ENCODE data around the gene KRTAP10-12.
"Not testable (repeated sequence)": the region's sequence is repeated elsewhere in the genome, so short reads cannot be mapped to it uniquely, and the experiment has no call there.

The KRTAP10-12 gene, protein sequence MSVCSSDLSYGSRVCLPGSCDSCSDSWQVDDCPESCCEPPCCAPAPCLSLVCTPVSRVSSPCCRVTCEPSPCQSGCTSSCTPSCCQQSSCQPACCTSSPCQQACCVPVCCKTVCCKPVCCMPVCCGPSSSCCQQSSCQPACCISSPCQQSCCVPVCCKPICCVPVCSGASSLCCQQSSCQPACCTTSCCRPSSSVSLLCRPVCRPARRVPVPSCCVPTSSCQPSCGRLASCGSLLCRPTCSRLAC

GRCh38 chr21:44697172-44697810 is at the start of gene KRTAP10-12:
KRTAP10-12 (plus strand) TSS chr21:44697172; CDS start chr21:44697202, 30 bp downstream.
- DNase-seq (ENCODE audit: low read depth in 2 of 2): not testable (repeated sequence)

- no peak for DNase-seq (ENCODE audit: low read depth in 2 of 2)
Measured at GRCh38 chr21:44647222-44647552, 49.8 kb upstream of the KRTAP10-12 start.

DNA sequence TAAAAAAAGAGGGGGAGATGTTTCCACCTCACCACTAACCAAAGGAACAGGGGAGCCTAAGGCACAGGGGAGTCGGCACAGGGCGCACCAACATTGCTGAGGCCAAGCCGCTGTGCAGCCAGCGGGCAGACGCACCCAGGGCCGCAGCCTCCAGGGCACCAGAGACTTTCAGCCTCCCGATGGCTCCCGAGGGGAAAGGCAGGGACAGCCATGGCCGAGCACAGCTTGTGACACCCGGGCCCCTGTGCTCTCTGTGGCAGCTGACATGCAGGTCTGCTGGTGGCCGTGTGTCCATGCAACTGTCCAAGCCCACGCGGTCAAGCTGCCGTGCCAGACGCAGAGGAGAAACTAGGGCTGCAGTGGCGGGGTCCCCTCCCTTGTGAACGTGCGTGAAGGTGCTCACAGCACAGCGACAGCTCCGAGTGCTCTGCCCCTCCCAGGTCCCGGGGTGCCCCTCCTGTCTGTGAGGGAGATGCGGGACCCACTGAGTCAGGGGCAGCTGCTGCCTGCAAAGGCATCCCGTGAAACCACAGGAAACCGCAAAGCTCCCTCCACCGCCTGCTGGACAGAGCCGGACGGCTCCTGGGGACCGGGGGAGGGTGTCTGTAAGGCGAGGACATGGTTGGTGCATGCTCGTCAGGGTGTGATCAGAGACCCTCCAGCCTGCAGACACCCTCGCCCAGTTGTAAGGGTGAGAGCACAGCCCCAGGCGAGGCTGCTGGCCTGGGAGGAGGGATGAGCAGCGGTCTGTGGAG is 48.2 kb upstream of the KRTAP10-12 start:
- DNase-seq (ENCODE audit: low read depth in 2 of 2): no peak

DNA sequence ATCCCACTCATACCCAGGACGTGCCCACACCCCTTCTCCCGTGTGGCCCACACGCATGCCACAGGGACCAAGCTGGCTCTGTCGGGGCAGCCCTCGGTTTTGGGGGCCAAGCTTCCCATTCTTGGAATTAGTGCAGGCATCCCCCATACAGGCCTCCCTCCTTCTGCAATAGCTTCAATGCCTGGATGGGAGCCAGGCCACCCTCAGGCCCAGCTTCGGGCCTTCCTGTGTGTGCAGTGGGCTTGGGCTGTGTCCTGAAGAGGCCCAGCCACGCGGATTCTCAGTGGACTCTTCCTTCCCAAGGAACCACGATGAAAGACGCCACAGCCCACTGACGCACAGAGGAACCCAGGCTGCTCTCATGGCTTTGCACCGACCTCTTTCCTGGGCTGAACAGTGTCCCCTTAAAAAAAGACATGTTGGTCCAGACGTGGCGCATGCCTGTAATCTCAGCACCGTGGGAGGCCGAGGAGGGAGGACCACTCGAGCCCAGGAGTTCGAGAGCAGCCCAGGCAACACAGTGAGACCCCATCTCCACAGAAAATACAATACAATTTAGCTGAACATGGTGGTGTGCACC is 47.4 kb upstream of the KRTAP10-12 start:
- DNase-seq (ENCODE audit: low read depth in 2 of 2): no peak

DNA sequence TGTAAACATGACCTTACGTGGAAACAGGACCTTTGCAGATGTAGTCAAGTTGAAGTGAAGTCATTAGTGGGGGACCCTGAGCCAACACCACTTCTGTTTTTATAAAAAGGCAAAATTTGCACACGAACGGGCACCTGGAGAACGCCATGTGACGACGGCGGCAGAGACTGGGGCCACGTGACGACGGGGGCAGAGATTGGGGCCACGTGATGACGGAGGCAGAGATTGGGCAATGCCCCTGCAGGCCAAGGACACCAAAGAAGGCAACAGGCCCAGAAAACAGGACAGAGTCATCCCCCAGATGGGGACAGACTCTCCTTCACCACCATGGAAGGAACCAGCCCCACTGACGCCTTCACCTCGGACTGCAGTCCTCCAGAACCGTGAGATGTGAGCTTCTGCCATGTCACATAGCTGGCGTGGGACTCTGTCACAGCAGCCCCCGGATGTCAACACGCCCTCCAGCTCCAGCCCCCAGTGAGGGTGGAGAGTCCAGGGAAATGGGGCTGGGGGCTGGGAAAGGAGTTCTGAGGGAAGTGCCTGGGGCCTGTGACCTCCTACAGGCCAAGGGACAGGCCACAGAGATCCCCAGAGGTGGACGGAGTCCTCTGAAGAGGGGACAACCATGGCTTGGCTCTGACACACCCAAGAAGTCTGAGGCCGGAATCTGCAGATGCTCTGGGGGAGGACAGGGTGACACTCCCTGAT is 46.6 kb upstream of the KRTAP10-12 start:
- no peak for DNase-seq (ENCODE audit: low read depth in 2 of 2)

- DNase-seq (ENCODE audit: low read depth in 2 of 2): no peak
Measured at GRCh38 chr21:44650973-44651675, 45.8 kb upstream of the KRTAP10-12 start.

- no peak for DNase-seq (ENCODE audit: low read depth in 2 of 2)
Measured at GRCh38 chr21:44653123-44653522, 43.8 kb upstream of the KRTAP10-12 start.

DNA sequence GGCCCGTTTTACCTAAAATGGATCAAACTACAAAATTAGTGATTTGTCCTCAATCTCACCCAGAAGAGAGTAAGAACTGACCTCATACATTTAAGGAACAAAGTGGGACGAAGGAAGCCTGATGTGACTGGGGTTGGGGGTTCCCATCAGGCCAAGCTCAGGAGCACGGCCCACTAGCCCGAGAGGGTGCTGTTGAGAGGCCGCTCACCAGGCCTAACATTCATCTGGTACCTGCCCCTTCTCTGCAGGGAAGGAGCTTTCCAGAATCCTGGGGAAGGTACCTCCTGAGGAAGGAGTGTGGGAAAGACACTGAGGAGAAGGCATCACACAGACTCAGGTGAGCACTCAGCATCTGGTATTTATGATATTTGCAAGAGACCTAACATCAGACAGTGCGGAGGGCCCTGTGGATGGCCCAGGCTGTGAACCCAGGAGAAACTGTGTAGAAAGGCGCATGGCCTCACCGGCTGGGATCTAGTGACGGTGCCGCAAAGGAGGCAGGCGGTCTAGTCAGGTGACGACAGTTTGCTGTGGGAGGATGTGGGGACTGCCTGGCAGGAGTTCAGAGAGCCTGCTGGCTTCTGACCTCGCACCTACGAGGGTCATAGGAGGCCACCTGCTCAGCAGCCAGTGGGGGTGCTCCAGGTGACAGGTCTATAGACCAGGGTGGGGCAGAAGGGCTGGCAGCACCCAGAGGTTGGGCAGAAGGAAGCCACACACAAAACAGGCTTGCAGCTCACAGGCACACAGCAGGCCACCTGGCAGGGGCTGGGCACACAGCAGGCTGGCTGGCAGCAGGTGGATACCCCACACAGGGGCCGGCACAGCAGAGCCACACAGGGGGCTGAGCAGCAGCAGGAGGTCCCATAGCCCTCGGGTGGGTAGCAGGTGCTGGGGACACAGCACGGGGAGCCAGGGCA is 43.1 kb upstream of the KRTAP10-12 start:
- DNase-seq (ENCODE audit: low read depth in 2 of 2): no peak

DNA sequence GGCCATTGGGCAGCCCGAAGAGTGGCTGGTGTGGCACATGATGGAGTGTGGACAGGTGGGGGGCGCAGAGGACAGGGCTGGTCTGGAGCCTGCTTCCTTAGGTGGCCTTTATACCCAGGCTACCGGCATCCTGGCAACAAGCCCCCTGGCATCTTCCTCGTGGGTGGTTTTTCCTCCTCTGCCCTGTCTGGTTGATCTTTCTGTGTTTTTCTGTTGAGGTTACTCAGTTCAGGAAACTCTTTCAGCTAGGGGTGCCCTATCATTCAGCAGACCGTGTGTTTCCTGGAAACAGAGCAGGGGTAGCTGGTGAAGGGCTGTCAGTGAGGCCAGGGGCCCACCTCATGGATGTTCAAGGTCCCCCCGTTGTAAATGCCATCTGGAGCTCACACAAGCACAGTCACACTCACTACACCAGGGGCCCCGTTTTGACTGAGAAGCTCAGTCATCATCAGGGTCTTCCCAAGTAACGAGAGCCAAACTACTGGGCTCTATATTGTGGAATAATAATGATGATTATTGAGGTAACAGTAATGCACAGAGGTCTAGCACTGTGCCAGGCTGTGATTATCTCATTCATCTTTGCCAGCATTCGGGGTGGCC is 42.3 kb upstream of the KRTAP10-12 start, which contains the start of gene KRTAP12-4:
KRTAP12-4 (minus strand) TSS at position 84 of the 600 bp plus-strand sequence; CDS start at position 39, 45 bp downstream.
- DNase-seq (ENCODE audit: low read depth in 2 of 2): no peak

- no peak for DNase-seq (ENCODE audit: low read depth in 2 of 2)
Measured at GRCh38 chr21:44656868-44657267, 40.1 kb upstream of the KRTAP10-12 start.

DNA sequence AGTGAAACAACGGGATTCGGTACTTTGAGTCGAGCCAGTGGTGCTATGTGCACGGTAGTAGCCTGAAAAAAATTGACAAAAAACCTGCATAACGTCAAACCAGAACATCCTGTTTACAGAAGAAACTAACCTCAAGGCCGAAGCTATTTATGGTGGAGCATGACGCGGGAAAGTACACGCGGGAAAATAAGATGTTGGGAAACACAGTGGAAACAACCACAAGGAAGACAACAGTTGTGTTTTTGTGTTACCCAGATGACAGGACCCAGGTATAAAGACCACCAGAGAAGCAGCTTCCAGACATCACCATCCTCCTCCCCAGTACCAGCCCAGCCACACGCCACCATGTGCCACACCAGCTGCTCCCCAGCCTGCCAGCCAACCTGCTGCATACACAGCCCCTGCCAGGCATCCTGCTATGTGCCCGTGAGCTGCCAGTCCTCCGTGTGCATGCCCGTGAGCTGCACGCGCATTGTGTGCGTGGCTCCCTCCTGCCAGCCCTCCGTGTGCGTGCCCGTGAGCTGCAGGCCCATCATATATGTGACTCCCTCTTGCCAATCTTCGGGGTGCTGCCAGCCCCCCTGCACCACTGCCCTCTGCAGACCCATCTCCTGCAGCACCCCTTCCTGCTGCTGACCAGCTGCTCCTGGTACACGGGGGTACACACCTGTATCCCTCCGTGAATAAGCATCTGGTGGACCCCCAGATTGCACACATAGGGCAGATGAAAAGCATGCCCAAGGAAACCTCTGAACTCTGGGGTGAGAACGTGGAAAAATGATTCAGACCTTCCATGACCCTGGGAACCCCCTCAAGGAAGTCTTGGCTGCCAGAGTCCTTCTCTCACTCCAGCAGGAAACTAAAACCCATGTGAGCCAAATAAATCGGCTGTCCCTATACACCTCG is 39.1 kb upstream of the KRTAP10-12 start, which contains the start of gene KRTAP12-3:
KRTAP12-3 (plus strand) TSS at position 298 of the 906 bp plus-strand sequence; CDS start at position 346, 48 bp downstream.
- DNase-seq (ENCODE audit: low read depth in 2 of 2): no peak

DNA sequence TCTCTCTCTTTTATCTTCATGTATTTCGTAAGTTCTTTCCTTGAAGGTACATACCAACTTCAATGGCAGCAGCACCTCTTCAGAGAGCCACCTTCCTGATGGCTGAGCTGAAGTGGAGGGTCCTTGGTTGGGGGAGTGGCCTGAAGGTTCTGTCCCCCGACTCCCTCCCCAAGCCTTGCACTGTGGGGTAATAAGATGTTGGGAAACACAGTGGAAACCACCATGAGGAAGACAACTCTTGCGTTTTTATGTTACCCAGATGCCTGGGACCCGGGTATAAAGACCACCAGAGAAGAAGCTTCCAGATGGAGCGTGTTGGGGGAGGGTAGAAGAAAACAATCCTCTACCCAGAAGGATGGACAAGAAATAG is 38.4 kb upstream of the KRTAP10-12 start:
- DNase-seq (ENCODE audit: low read depth in 2 of 2): no peak

DNA sequence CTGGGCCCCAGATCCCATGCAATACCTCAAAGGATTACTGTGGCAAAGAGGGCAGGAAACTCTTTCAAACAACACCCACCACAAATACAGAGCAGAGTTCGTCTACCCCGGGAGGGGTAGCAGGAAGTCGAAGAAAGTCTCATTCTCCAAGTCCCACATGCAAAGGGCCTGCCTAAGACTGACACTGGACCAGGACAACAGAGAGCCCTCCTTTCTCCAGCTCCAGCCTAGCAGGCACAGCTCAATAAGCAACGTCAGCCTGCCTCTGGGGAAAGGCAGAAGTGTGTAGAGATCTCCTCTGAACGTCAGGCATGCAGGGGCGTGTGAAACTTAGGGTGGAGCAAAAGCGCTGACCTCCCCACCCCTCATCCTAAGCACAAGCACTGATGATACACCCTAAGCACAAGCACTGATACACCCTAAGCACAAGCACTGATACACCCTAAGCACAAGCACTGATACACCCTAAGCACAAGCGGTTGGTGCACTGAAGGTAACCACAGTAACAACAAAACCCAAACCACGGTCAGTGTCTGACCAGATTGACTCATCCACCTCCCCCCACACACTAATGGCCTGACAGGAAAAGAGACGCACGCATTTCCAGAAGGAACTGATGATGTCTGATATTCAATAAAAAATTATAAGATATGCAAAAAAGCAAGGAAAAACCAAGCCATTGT is 37.9 kb upstream of the KRTAP10-12 start:
- DNase-seq (ENCODE audit: low read depth in 2 of 2): no peak

DNA sequence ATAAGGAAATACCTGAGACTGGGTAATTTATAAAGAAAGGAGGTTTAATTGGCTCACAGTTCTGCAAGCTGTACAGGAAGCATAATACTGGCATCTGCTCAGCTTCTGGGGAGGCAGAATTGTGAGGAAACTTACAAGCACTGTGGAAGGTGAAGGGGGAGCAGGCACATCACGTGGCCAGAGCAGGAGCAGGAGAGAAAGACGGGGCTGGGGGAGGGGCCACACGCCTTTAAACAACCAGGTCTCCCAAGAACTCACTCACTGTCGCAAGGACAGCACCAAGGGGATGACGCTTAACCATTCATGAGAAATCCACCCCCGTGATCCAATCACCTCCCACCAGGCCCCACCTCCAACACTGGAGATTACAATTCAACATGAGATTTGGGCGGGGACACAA is 35.4 kb upstream of the KRTAP10-12 start:
- not testable (repeated sequence) for DNase-seq (ENCODE audit: low read depth in 2 of 2)

GRCh38 chr21:44664691-44665090 is 32.3 kb upstream of the KRTAP10-12 start:
- no peak for DNase-seq (ENCODE audit: low read depth in 2 of 2)

- DNase-seq (ENCODE audit: low read depth in 2 of 2): no peak
Measured at GRCh38 chr21:44666401-44667320, 30.3 kb upstream of the KRTAP10-12 start, which contains the start of gene KRTAP12-2. KRTAP12-2 (minus strand) TSS chr21:44666927; CDS start chr21:44666886, 41 bp downstream.

DNA sequence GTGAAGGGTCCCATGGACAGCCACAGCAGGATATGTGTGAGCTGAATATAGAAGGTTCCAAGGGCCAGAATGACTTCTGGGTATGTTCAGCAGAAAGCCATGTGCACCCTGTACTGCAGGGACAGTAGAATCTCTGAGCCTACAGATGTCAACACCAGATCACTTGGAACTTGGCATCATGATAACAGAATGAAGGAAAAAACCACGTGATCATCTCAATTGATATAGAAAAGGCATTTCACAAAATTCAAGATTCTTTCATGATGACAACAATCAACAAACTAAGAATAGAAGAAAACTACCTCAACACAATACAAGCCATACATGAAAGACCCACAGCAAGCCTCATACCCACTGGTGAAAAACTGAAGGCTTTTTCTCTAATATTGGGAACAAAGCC is 29.4 kb upstream of the KRTAP10-12 start:
- no peak for DNase-seq (ENCODE audit: low read depth in 2 of 2)
